GM23248 (cell line): ENCODE data around the gene LRIG1. TPM values are rescaled to one million over a fixed set of nuclear protein-coding genes. Genes with fewer than 3 reads are reported as not detected.

ENCODE experiments used
- DNase-seq: peaks from one replicate; pipeline ENCODE4 v3.0.0-alpha.2; 2015
- H2AFZ ChIP-seq: fragments of 200-600 bp; sonication (generic); 2 replicates; pipeline ENCODE4 v1.6.1; 2016; ENCODE audit warnings: antibody characterized with exemption
- H3F3A ChIP-seq: fragments of 200-600 bp; sonication (generic); 2 replicates; pipeline ENCODE4 v1.6.1; 2016; ENCODE audit warnings: mild to moderate bottlenecking, antibody characterized with exemption, mixed run types; ENCODE audit not compliant: insufficient read depth
- H3K27ac ChIP-seq: fragments of 200-600 bp; sonication (generic); 2 replicates; pipeline ENCODE4 v1.5.1; 2016; ENCODE audit warnings: mild to moderate bottlenecking
- H3K27me3 ChIP-seq: fragments of 200-600 bp; sonication (generic); replicated peaks from 2 replicates; pipeline ENCODE4 v1.6.1; 2016; ENCODE audit warnings: mild to moderate bottlenecking; ENCODE audit not compliant: insufficient read depth
- H3K36me3 ChIP-seq: fragments of 200-600 bp; sonication (generic); 2 replicates; pipeline ENCODE4 v1.6.1; 2016; ENCODE audit warnings: low read depth, mild to moderate bottlenecking
- H3K4me1 ChIP-seq: fragments of 200-600 bp; sonication (generic); 2 replicates; pipeline ENCODE4 v1.6.1; 2016; ENCODE audit warnings: mild to moderate bottlenecking; ENCODE audit not compliant: insufficient read depth
- H3K4me2 ChIP-seq: fragments of 200-600 bp; sonication (generic); one replicate; pipeline ENCODE4 v1.6.1; 2016; ENCODE audit warnings: mild to moderate bottlenecking; ENCODE audit not compliant: unreplicated experiment
- H3K4me3 ChIP-seq: fragments of 200-600 bp; sonication (generic); 2 replicates; pipeline ENCODE4 v1.5.1; 2016; ENCODE audit warnings: mild to moderate bottlenecking
- H3K79me2 ChIP-seq: fragments of 200-600 bp; sonication (generic); 2 replicates; pipeline ENCODE4 v1.6.1; 2016; ENCODE audit warnings: mild to moderate bottlenecking; ENCODE audit not compliant: insufficient read depth
- H3K9ac ChIP-seq: fragments of 200-600 bp; sonication (generic); 2 replicates; pipeline ENCODE4 v1.6.1; 2016; ENCODE audit warnings: mild to moderate bottlenecking
- H3K9me2 ChIP-seq: fragments of 200-600 bp; sonication (generic); 2 replicates; pipeline ENCODE4 v1.6.1; 2016; ENCODE audit warnings: mixed run types, mild to moderate bottlenecking, moderate library complexity; ENCODE audit not compliant: insufficient read depth
- H3K9me3 ChIP-seq: fragments of 200-600 bp; sonication (generic); one replicate; pipeline ENCODE4 v1.6.1; 2017; ENCODE audit warnings: low read depth
- H4K20me1 ChIP-seq: fragments of 200-600 bp; sonication (generic); 2 replicates; pipeline ENCODE4 v1.6.0; 2016; ENCODE audit not compliant: insufficient read depth
- EZH2 ChIP-seq: fragments of 200-600 bp; sonication (generic); IDR thresholded peaks from 2 replicates; pipeline ENCODE4 v1.6.1; 2018; ENCODE audit warnings: antibody characterized with exemption, mild to moderate bottlenecking; ENCODE audit not compliant: insufficient read depth, poor library complexity, severe bottlenecking
- EZH2phosphoT487 ChIP-seq: fragments of 200-600 bp; sonication (generic); IDR thresholded peaks from 2 replicates; pipeline ENCODE4 v1.6.1; 2018; ENCODE audit warnings: antibody characterized with exemption, moderate library complexity, mild to moderate bottlenecking, low read depth; ENCODE audit not compliant: insufficient read depth
- WGBS, 2 experiments: methylation state at CpG; one replicate each; pipeline ENCODE4 v1.1.6; 2015 to 2017; ENCODE audit warnings: low lambda C conversion rate in 2 of 2, low coverage in 1 of 2; ENCODE audit errors: missing lambda C conversion rate in 2 of 2; 5-methylcytosine and 5-hydroxymethylcytosine counted together
- in situ Hi-C: fragments of 300-500 bp; cut with MboI; formaldehyde crosslinking; loops from 2 replicates; pipeline ENCODE4 v1.15.0; 2020
- polyA plus RNA-seq: library from polyadenylated mRNA; unstranded; fragments of >200 nt; fragmentation: Nextera tagmentation; extraction: Ambion mirVana; gene quantifications from 2 replicates; pipeline ENCODE4 v1.2.1, GENCODE V29; 2016
- total RNA-seq: library from RNA; depleted of rRNA; stranded (reverse); fragments of >200 nt; shearing (Covaris generic); gene quantifications from 2 replicates; pipeline ENCODE4 v1.2.3, GENCODE V29; 2014

LRIG1 gene
- total and polyA plus RNA-seq, 2 experiments from 2014 or later: 3.1 to 6.5 TPM

GRCh38 chr3:66453651-66454463 is 47.0 kb downstream of the LRIG1 start:
- no peaks in the 10 kb centered on the region for H3K9me2 ChIP-seq
- H3K27me3 ChIP-seq: no peaks in the 10 kb centered on the region
- no peaks in the 10 kb centered on the region for H4K20me1 ChIP-seq
- H3F3A ChIP-seq: no peaks in the 10 kb centered on the region
- no peak overlapping the region for H3K4me2 ChIP-seq
- no peaks in the 10 kb centered on the region for H3K9me3 ChIP-seq
- no peaks in the 10 kb centered on the region for H3K79me2 ChIP-seq
- H3K4me3 ChIP-seq: no peak overlapping the region
- peaks cover 10% of the 10 kb centered on the region for H3K4me1 ChIP-seq
- H3K36me3 ChIP-seq: no peaks in the 10 kb centered on the region
- TF ChIP-seq EZH2phosphoT487 (no peak), EZH2 (no peak)
- DNase-seq: no peak
- H3K27ac ChIP-seq: no peak overlapping the region
- WGBS, 2 experiments: 77 to 83% methylated on average over 6 of the region's 6 CpGs
- in situ Hi-C loops: no loop called here
- H2AFZ ChIP-seq: no peak overlapping the region
- H3K9ac ChIP-seq: no peak overlapping the region

DNA sequence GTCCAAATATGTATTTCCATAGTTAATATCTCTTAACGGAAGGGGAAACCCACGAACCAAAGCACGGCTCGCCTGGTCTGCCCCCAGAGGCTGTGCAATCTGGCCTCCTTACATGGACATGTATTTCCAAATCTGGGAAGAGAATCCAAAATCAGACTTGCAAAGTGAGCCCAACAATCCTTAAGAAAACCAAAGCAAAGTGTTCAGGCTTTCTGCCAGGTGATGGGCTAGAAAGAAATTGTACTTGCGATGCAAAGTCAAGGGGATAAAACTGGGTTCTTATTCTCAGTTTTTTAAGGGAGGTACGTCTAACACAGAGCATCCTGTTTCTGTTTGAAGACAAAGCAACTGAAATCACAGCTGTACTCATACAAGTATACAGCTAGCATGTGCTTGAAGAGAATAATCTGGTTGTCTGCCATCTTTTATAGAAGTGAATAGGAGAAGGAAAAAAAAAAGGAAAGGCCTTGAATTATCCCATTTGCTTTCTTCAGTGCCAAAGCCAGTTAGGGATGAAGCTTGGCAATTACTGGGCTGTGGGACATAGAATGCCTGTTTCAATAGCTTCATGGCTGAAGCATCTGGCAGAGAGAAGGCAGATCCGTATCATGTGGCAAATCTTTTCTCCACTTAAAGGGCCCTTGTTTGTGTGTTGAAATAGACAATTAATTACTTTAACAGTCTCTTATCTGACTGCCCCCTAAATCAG is 48.4 kb downstream of the LRIG1 start:
- Histone ChIP-seq H3K79me2 (no peaks in the 10 kb centered on the region), H3K36me3 (no peaks in the 10 kb centered on the region), H4K20me1 (no peaks in the 10 kb centered on the region), H3F3A (no peaks in the 10 kb centered on the region), H3K27me3 (no peaks in the 10 kb centered on the region), H3K9me3 (no peaks in the 10 kb centered on the region), H3K9me2 (no peaks in the 10 kb centered on the region), H2AFZ (no peak overlapping the region), H3K9ac (no peak overlapping the region), H3K4me2 (no peak overlapping the region), H3K4me3 (no peak overlapping the region), H3K4me1 (peaks cover 10% of the 10 kb centered on the region), H3K27ac (no peak overlapping the region)
- in situ Hi-C loops: no loop called here
- WGBS, 2 experiments: 52 to 53% methylated on average over 7 of the region's 7 CpGs
- DNase-seq: no peak
- no peak for TF ChIP-seq EZH2phosphoT487
- TF ChIP-seq EZH2: no peak

GRCh38 chr3:66451766-66452165 is 49.1 kb downstream of the LRIG1 start:
- no peak for TF ChIP-seq EZH2
- no peaks in the 10 kb centered on the region for H3K9me3 ChIP-seq
- H2AFZ ChIP-seq: no peak overlapping the region
- peaks cover 10% of the 10 kb centered on the region for H3K4me1 ChIP-seq
- H3K9me2 ChIP-seq: no peaks in the 10 kb centered on the region
- no peaks in the 10 kb centered on the region for H3K27me3 ChIP-seq
- in situ Hi-C loops: no loop called here
- H3K27ac ChIP-seq: no peak overlapping the region
- no peak overlapping the region for H3K4me2 ChIP-seq
- H3K36me3 ChIP-seq: no peaks in the 10 kb centered on the region
- no peak for DNase-seq
- no peak overlapping the region for H3K9ac ChIP-seq
- 35 to 43% methylated on average over 6 of the region's 6 CpGs for WGBS, 2 experiments
- no peaks in the 10 kb centered on the region for H3F3A ChIP-seq
- H3K4me3 ChIP-seq: no peak overlapping the region
- no peaks in the 10 kb centered on the region for H4K20me1 ChIP-seq
- H3K79me2 ChIP-seq: no peaks in the 10 kb centered on the region

- Histone ChIP-seq H3K9ac (no peak overlapping the region), H3K27ac (no peak overlapping the region), H2AFZ (peak overlapping the region; percentile 38), H3K36me3 (no peaks in the 10 kb centered on the region), H4K20me1 (no peaks in the 10 kb centered on the region), H3K9me3 (no peaks in the 10 kb centered on the region), H3F3A (no peaks in the 10 kb centered on the region), H3K27me3 (no peaks in the 10 kb centered on the region), H3K79me2 (no peaks in the 10 kb centered on the region), H3K9me2 (no peaks in the 10 kb centered on the region), H3K4me3 (peak overlapping the region; percentile 46), H3K4me1 (peaks cover 10% of the 10 kb centered on the region), H3K4me2 (peak overlapping the region; percentile 58)
- TF ChIP-seq EZH2phosphoT487 (no peak), EZH2 (no peak)
- 16 to 27% methylated on average over 4 of the region's 4 CpGs for WGBS, 2 experiments
- peak; percentile 77 for DNase-seq
- in situ Hi-C loops: no loop called here
Measured at GRCh38 chr3:66450390-66451022, 50.3 kb downstream of the LRIG1 start.
